Measurements from ENCODE around the gene TMEM240. TPM values are rescaled to one million over a fixed set of nuclear protein-coding genes. Genes with fewer than 3 reads are reported as not detected.

The TMEM240 gene
- total RNA-seq, 1 experiment from 2014 or later = 8.0 TPM

DNA sequence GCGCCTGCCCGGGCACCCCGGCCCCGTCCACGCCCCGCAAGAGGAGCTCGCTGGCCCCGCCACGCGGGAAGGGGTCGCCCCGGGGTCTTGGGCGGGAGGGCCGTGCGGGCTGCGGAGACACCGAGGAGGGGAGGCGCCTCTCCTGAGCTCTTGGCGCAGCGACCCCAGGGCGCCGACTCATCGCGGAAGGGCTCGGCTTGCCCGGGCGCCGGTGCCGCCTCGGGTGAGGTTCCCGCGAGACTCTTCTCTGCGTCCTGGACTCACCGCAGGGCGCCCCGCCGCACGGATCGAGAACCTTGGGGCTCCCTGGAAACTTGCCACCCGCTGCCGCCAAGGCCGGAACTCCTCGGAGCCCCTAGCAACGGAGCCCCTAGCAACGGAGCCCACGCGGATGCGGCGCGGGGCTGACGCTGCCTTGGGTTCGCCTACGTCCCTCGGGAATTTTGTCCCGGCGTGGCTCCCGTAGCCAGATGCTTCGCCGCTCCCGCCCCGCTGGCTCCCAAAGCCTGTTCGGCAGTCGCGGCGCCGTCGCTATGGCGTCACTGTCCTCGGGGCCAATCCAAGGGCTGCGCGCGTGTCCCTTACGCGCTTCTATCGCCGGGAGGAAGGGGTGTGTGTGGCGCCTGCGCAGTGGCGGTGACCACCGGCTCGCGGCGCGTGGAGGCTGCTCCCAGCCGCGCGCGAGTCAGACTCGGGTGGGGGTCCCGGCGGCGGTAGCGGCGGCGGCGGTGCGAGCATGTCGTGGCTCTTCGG, 28.7 kb downstream of the TMEM240 start, which contains the start of gene ATAD3A (continued):
- TF ChIP-seq ATF2 (CRISPR knock-in tag; IDR thresholded peaks at IDR 0.05; ENCODE audit: borderline replicate concordance, low read depth) (no peak), ZNF423 (CRISPR knock-in tag; IDR thresholded peaks at IDR 0.05) (no peak), ETV6 (CRISPR knock-in tag; IDR thresholded peaks at IDR 0.05) (peak; percentile 84; the same call in 1 of the 2 replicates), MXD4 (CRISPR knock-in tag; IDR thresholded peaks at IDR 0.05; ENCODE audit: borderline replicate concordance) (no peak), GTF2I (CRISPR knock-in tag; conservative IDR thresholded peaks at IDR 0.05) (no peak), ZNF219 (CRISPR knock-in tag; IDR thresholded peaks at IDR 0.05; ENCODE audit: borderline replicate concordance) (no peak), CREB1 (CRISPR knock-in tag; IDR thresholded peaks at IDR 0.05) (peak; percentile 80; the same call in 1 of the 2 replicates), CTCF (IDR thresholded peaks at IDR 0.05) (no peak), ZNF317 (CRISPR knock-in tag; IDR thresholded peaks at IDR 0.05; ENCODE audit: borderline replicate concordance, low read depth) (no peak), CREM (CRISPR knock-in tag; IDR thresholded peaks at IDR 0.05) (peak; percentile 95), CBFB (CRISPR knock-in tag; IDR thresholded peaks at IDR 0.05; ENCODE audit: low read depth) (0 out of 2 replicates have a peak, but pooled peaks have one; percentile 69), ZSCAN18 (CRISPR knock-in tag; IDR thresholded peaks at IDR 0.05) (no peak), SOX15 (CRISPR knock-in tag; IDR thresholded peaks at IDR 0.05) (no peak), RELA (CRISPR knock-in tag; IDR thresholded peaks at IDR 0.05; ENCODE audit: borderline replicate concordance) (no peak), ZNF138 (CRISPR knock-in tag; conservative IDR thresholded peaks at IDR 0.05) (no peak), TP53 (CRISPR knock-in tag; IDR thresholded peaks at IDR 0.05) (no peak; the same call in 1 of the 2 replicates), ZNF396 (CRISPR knock-in tag; IDR thresholded peaks at IDR 0.05; ENCODE audit: borderline replicate concordance) (no peak), MAX (CRISPR knock-in tag; IDR thresholded peaks at IDR 0.05) (peak; percentile 89), ZNF263 (CRISPR knock-in tag; IDR thresholded peaks at IDR 0.05; ENCODE audit: low read depth) (no peak), JUN (CRISPR knock-in tag; IDR thresholded peaks at IDR 0.05) (no peak), NR1H2 (CRISPR knock-in tag; IDR thresholded peaks at IDR 0.05) (no peak)
- TF ChIP-seq, protein P1, sequence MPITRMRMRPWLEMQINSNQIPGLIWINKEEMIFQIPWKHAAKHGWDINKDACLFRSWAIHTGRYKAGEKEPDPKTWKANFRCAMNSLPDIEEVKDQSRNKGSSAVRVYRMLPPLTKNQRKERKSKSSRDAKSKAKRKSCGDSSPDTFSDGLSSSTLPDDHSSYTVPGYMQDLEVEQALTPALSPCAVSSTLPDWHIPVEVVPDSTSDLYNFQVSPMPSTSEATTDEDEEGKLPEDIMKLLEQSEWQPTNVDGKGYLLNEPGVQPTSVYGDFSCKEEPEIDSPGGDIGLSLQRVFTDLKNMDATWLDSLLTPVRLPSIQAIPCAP (CRISPR knock-in tag; IDR thresholded peaks at IDR 0.05) = no peak
- TF ChIP-seq, protein P2, sequence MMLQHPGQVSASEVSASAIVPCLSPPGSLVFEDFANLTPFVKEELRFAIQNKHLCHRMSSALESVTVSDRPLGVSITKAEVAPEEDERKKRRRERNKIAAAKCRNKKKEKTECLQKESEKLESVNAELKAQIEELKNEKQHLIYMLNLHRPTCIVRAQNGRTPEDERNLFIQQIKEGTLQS (CRISPR knock-in tag; conservative IDR thresholded peaks at IDR 0.05) = no peak
- TF ChIP-seq, protein P3, sequence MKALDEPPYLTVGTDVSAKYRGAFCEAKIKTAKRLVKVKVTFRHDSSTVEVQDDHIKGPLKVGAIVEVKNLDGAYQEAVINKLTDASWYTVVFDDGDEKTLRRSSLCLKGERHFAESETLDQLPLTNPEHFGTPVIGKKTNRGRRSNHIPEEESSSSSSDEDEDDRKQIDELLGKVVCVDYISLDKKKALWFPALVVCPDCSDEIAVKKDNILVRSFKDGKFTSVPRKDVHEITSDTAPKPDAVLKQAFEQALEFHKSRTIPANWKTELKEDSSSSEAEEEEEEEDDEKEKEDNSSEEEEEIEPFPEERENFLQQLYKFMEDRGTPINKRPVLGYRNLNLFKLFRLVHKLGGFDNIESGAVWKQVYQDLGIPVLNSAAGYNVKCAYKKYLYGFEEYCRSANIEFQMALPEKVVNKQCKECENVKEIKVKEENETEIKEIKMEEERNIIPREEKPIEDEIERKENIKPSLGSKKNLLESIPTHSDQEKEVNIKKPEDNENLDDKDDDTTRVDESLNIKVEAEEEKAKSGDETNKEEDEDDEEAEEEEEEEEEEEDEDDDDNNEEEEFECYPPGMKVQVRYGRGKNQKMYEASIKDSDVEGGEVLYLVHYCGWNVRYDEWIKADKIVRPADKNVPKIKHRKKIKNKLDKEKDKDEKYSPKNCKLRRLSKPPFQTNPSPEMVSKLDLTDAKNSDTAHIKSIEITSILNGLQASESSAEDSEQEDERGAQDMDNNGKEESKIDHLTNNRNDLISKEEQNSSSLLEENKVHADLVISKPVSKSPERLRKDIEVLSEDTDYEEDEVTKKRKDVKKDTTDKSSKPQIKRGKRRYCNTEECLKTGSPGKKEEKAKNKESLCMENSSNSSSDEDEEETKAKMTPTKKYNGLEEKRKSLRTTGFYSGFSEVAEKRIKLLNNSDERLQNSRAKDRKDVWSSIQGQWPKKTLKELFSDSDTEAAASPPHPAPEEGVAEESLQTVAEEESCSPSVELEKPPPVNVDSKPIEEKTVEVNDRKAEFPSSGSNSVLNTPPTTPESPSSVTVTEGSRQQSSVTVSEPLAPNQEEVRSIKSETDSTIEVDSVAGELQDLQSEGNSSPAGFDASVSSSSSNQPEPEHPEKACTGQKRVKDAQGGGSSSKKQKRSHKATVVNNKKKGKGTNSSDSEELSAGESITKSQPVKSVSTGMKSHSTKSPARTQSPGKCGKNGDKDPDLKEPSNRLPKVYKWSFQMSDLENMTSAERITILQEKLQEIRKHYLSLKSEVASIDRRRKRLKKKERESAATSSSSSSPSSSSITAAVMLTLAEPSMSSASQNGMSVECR (CRISPR knock-in tag; IDR thresholded peaks at IDR 0.05; ENCODE audit: borderline replicate concordance) = peak; percentile 84; the same call in 1 of the 2 replicates
- TF ChIP-seq, protein P4, sequence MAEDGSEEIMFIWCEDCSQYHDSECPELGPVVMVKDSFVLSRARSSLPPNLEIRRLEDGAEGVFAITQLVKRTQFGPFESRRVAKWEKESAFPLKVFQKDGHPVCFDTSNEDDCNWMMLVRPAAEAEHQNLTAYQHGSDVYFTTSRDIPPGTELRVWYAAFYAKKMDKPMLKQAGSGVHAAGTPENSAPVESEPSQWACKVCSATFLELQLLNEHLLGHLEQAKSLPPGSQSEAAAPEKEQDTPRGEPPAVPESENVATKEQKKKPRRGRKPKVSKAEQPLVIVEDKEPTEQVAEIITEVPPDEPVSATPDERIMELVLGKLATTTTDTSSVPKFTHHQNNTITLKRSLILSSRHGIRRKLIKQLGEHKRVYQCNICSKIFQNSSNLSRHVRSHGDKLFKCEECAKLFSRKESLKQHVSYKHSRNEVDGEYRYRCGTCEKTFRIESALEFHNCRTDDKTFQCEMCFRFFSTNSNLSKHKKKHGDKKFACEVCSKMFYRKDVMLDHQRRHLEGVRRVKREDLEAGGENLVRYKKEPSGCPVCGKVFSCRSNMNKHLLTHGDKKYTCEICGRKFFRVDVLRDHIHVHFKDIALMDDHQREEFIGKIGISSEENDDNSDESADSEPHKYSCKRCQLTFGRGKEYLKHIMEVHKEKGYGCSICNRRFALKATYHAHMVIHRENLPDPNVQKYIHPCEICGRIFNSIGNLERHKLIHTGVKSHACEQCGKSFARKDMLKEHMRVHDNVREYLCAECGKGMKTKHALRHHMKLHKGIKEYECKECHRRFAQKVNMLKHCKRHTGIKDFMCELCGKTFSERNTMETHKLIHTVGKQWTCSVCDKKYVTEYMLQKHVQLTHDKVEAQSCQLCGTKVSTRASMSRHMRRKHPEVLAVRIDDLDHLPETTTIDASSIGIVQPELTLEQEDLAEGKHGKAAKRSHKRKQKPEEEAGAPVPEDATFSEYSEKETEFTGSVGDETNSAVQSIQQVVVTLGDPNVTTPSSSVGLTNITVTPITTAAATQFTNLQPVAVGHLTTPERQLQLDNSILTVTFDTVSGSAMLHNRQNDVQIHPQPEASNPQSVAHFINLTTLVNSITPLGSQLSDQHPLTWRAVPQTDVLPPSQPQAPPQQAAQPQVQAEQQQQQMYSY (CRISPR knock-in tag; IDR thresholded peaks at IDR 0.05) = no peak
